ENCODE data around the gene SHC3. TPM values are rescaled to one million over a fixed set of nuclear protein-coding genes. Genes with fewer than 3 reads are reported as not detected.

The SHC3 gene
- total and polyA plus RNA-seq, 2 donors from 2014 or later = 0.95 to 1.5 TPM

DNA sequence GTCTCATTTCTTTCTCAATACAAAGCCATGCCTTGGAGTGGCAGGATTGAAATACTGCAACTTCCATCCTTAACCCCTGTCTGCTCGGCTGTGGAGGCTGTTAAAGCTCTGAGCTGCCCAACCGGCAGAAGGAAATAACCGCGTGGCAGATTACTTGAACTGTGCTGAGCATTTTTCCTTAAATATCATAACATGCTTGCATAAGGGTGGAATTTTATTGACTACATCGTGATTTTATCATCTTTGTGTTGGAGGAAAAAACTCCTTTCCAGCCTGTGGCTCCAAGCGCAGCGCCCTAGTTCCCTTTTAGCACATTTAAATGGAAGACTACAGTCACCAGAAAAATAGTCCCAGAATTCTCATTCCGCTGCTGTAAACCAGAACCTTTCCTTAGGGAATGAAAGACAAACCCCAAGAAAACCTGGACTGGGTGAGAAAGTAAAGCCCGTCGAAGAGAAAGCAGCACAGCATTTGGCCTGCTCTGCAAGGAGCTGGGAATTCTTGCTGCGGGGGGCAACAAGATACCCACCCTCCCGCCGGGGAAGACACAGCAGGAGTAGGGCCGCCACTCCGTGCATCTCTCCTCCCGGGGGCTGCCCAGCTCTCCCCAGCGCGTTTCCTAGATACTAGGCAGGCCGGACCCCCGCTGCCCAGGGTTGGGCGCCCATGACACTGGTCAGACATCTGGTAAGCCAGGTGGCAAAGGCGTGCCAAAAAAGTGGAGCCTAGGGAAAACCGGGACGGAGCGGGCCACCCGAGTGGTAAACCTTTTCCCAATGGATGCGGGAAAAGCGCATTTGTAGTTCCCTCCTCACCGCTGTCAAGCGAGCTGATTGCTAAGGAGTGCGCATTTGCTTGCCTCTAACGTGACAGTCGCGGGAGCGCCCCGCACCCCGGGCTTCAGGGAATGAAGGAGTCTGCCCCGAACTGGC lies 1.3 kb downstream of the SHC3 start:
- no peaks in the 10 kb centered on the region for H3K36me3 ChIP-seq (ENCODE audit: control insufficient read depth in 2 of 3, insufficient read depth in 3 of 3, low read length in 3 of 3)
- H3K9ac ChIP-seq (ENCODE audit: low read length in 3 of 3) = no peak overlapping the region
- H3K4me1 ChIP-seq (ENCODE audit: control insufficient read depth in 2 of 3, insufficient read depth in 2 of 3, low read depth in 1 of 3, low read length in 3 of 3) = peaks cover 0 to 10% (median 6%) of the 10 kb centered on the region in 3 donors
- peak overlapping the region; percentile 33 to 55 (median 53) for H3K4me3 ChIP-seq (ENCODE audit: low read length in 3 of 3)
- no peaks in the 10 kb centered on the region for H3K9me3 ChIP-seq (ENCODE audit: control insufficient read depth in 2 of 3, insufficient read depth in 1 of 3, low read length in 3 of 3)
- TF ChIP-seq, protein P1, sequence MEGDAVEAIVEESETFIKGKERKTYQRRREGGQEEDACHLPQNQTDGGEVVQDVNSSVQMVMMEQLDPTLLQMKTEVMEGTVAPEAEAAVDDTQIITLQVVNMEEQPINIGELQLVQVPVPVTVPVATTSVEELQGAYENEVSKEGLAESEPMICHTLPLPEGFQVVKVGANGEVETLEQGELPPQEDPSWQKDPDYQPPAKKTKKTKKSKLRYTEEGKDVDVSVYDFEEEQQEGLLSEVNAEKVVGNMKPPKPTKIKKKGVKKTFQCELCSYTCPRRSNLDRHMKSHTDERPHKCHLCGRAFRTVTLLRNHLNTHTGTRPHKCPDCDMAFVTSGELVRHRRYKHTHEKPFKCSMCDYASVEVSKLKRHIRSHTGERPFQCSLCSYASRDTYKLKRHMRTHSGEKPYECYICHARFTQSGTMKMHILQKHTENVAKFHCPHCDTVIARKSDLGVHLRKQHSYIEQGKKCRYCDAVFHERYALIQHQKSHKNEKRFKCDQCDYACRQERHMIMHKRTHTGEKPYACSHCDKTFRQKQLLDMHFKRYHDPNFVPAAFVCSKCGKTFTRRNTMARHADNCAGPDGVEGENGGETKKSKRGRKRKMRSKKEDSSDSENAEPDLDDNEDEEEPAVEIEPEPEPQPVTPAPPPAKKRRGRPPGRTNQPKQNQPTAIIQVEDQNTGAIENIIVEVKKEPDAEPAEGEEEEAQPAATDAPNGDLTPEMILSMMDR (IDR thresholded peaks at IDR 0.05; ENCODE audit: borderline replicate concordance, extremely low read depth, insufficient read depth) = no peak
- H3K27me3 ChIP-seq (ENCODE audit: control insufficient read depth, insufficient read depth, low read length) = peaks cover 17% of the 10 kb centered on the region
- intact Hi-C loops (cut with DNase I) = no loop called here
- H3K27ac ChIP-seq (ENCODE audit: low read depth in 2 of 2, low read length in 2 of 2) = no peak overlapping the region
- peak; percentile 22 to 75 (median 42) for DNase-seq
- FAIRE-seq = no peak

GRCh38 chr9:89175828-89176261 lies 2.8 kb downstream of the SHC3 start:
- Histone ChIP-seq H3K9me3 (ENCODE audit: control insufficient read depth in 2 of 3, insufficient read depth in 1 of 3, low read length in 3 of 3) (no peaks in the 10 kb centered on the region), H3K27ac (ENCODE audit: low read depth in 2 of 2, low read length in 2 of 2) (no peak overlapping the region), H3K27me3 (ENCODE audit: control insufficient read depth, insufficient read depth, low read length) (peaks cover 17% of the 10 kb centered on the region), H3K4me1 (ENCODE audit: control insufficient read depth in 2 of 3, insufficient read depth in 2 of 3, low read depth in 1 of 3, low read length in 3 of 3) (peaks cover 0 to 10% (median 6%) of the 10 kb centered on the region in 3 donors), H3K36me3 (ENCODE audit: control insufficient read depth in 2 of 3, insufficient read depth in 3 of 3, low read length in 3 of 3) (no peaks in the 10 kb centered on the region), H3K4me3 (ENCODE audit: low read length in 3 of 3) (no peak overlapping the region), H3K9ac (ENCODE audit: low read length in 3 of 3) (no peak overlapping the region)
- DNase-seq (peak in 1 of 5 donors; percentile 0), FAIRE-seq (no peak)
- TF ChIP-seq, protein P1 (IDR thresholded peaks at IDR 0.05; ENCODE audit: borderline replicate concordance, extremely low read depth, insufficient read depth) = no peak
- intact Hi-C loops (cut with DNase I) = no loop called here

- intact Hi-C loops (cut with DNase I) = no loop called here
- TF ChIP-seq, protein P1 (IDR thresholded peaks at IDR 0.05; ENCODE audit: borderline replicate concordance, extremely low read depth, insufficient read depth) = no peak
- no peak overlapping the region for H3K27ac ChIP-seq (ENCODE audit: low read depth in 2 of 2, low read length in 2 of 2)
Measured at GRCh38 chr9:89174291-89174690, 4.3 kb downstream of the SHC3 start.

More at GRCh38 chr9:89174291-89174690, 4.3 kb downstream of the SHC3 start:
- H3K4me3 ChIP-seq (ENCODE audit: low read length in 3 of 3) = no peak overlapping the region
- H3K27me3 ChIP-seq (ENCODE audit: control insufficient read depth, insufficient read depth, low read length) = peaks cover 17% of the 10 kb centered on the region
- H3K36me3 ChIP-seq (ENCODE audit: control insufficient read depth in 2 of 3, insufficient read depth in 3 of 3, low read length in 3 of 3) = no peaks in the 10 kb centered on the region
- H3K4me1 ChIP-seq (ENCODE audit: control insufficient read depth in 2 of 3, insufficient read depth in 2 of 3, low read depth in 1 of 3, low read length in 3 of 3) = peaks cover 0 to 3% (median 0%) of the 10 kb centered on the region in 3 donors
- DNase-seq (no peak), FAIRE-seq (no peak)
- H3K9ac ChIP-seq (ENCODE audit: low read length in 3 of 3) = no peak overlapping the region
- H3K9me3 ChIP-seq (ENCODE audit: control insufficient read depth in 2 of 3, insufficient read depth in 1 of 3, low read length in 3 of 3) = no peaks in the 10 kb centered on the region

Data from kidney (tissue), 14 donors.